GM19467 (cell line): Measurements from ENCODE around the gene NKX6-2.

Source experiments
- ATAC-seq: cut with Tn5 transposase; IDR thresholded peaks from one replicate; pipeline ENCODE4 v1.9.1; 2021; ENCODE audit warnings: mild to moderate bottlenecking, moderate library complexity; ENCODE audit not compliant: unreplicated experiment

Gene NKX6-2

DNA sequence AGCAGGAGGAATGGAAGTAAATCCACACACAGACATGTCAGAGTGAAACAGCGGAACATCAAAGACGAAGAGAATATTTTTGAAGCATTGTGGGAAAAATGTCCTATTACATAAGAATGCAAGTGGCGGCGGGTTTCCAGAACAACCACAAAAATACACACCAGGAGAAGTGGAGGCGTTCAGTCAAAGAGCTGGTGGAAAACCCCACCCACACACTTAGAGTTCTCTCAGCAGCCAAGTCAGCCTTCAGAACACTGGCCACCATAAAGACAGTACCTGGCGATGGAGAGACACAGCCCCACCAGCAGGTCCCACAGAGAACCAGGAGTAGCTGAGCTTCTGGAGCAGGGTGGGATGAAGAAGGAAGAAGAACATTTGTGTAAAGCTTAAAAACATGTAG, 23.7 kb downstream of the NKX6-2 start:
- no peak for ATAC-seq

DNA sequence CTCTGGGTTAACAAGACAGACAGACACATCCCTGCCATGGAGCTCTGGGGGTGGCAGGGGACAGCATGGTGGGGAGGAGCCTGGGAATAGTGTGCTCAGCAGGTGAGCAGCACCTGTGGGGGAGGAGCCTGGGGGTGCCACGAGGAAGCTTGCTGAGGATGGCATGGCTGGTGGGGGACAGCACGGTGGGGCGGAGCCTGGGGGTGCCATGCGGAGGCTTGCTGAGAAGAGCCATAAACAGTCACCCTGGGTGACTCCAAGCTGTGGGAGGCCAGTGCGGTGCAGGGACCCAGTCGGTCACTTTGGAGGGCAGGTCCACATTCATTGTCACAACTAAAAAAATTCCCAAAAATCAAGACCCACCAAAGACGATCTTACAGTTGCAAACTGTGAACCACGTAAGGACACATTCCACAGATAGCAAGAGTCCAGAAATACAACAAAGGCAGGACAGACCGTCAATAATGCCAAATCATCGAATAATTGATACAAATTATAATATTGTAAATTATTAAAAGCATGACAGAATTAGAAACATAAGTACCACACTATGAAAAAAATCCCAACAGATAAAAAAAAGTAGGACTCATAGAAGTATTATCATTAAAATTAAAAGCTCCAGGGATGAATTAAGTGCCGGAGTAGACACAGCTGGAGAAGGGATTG, 24.4 kb downstream of the NKX6-2 start:
- no peak for ATAC-seq

DNA sequence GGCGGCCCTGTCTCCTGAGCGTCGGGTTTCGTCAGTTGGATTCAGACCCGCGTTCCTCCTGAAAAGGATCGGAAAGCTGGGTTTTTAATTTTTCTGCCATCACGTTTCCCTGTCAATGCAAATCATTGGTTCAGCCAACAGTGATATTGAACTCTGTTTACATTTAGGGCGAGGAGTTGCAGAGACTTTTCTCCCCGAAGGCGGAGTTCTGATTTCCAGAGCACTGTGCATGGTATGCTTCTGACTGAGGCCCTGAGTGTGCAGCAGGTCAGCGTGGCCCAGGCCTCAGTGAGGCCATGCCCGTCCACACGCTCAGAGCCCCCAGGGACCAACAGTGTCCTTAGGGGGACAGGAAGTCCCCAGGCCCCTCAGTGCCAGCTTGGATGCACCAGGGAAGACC, 27.1 kb downstream of the NKX6-2 start:
- ATAC-seq: no peak

DNA sequence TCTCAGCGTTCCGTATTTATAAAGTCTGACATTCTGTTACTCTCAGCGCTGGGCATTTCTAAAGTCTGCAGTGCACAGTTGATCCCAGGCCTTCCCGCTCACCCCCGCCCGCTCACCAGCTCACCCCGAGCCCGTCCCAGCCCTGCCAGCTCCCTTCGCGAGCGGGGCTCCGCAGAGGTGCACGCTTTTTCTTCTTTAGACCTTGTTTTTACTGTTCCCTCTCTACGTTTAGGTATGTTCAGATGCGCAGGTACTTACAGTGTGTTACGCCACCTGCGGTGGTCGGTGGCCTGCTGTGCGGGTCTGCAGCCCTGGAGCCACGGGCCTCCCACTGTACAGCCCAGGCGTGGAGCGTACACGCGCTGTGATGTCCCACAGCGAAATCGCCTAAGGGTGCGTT, 28.8 kb downstream of the NKX6-2 start:
- no peak for ATAC-seq

DNA sequence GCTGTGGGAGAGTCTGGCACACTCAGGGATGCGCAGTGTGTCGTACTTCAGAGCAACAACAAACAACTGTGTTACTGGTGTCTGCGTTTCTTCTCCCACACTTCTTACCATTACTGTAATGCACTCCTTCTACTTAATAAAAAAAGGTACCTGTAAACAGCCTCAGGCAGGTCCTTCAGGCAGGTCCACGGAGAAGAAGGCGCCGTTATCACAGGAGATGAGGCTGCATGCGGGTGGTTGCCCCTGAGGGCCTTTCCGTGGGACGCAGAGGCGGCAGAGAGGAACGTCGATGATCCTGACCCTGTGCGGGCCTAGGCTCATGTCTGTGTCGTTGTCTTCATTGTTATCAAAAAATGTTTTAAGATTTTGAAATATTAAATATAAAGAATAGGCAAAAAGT, 29.4 kb downstream of the NKX6-2 start:
- ATAC-seq: no peak

DNA sequence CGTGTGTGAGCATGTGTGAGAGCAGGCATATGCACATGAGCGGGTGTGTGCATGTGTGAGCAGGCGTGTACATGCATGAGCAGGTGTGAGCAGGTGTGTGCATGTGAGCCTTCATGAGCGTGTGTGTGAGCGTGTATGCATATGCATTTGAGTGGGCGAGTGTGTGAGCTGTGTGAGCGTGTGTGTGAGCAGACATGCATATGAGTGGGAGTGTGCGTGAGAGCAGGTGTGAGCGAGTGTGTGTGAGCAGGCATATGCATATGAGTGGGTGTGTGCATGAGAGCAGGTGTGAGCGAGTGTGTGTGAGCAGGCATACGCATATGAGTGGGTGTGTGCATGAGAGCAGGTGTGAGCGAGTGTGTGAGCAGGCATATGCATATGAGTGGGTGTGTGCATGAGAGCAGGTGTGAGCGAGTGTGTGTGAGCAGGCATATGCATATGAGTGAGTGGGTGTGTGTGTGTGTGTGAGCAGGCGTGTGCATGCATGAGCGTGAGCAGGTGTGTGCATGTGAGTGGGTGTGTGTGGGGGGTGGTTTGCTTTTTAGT, 30.7 kb downstream of the NKX6-2 start:
- ATAC-seq: no peak

DNA sequence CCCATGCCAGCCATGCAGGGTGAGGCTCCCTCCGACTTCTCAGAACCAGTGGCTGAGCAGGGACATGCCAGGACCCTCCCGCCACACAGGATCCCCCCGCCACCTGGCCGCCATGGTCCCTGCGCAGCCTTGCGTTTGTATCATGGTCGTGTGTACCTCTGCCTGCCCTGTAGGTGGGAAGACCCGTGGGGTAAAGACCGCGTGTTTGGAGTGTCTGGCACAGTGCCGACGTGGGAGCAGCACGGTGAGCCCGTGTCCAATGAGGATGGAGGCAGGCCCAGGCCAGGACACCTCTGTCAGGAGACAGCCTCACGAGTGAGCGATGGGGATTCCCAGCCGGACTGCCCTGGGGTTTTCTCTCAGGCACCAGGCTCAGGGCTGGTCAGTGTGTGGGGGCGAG, 31.9 kb downstream of the NKX6-2 start:
- no peak for ATAC-seq

DNA sequence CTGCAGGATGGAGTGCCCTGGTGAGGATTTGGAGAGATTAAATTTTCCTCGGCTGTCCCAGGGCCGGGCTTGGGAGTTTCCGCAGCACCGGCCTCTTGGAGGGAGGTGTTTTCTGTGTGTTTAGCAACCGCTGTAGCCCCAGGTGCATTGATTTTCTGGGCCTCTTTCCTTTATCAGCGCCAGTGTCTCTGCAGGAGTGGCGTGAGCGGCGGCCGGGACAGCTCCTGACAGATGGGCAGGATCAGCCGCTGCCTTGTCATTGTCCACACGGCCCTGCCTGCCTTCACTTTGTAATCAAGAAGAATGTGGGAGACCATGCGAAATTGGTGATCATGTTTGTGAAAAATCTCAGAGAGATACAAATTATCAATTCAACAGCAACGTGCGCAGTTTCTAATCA, 32.4 kb downstream of the NKX6-2 start:
- ATAC-seq: no peak

DNA sequence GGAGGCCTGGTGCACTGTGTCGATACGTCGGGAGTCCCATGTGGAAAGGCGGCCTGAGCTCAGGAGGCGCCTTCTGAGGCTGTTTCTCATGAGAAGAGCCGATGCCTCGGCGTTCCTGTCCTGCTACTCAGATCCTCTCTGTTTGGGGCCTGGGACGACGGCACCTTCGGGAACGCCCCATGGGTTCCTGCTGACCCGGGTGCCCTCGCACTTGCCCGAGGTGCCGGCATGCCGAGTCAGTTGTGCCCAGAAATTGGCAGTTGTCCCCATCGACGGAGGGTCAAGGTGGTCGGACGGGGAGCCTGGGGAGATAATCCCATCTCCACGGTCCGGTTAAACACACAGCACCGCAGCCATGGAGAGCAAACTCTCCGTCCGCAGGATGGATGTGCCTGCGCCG, 33.0 kb downstream of the NKX6-2 start:
- no peak for ATAC-seq

DNA sequence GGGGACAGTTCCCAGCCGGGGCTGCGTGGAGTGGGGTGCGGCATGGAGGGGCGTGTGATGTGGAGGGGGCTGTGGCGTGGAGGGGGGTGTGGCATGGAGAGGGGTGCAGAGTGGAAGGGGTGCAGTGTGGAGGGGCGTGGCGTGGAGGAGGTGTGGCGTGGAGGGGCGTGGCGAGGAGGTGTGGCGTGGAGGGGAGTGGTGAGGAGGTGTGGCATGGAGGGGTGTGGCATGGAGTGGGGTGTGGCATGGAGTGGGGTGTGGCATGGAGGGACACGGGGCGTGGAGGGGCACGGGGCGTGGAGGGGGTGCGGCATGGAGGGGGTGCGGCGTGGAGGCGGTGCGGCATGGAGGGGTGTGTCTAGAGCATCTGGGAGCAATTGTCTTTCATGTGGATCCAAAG, 33.6 kb downstream of the NKX6-2 start:
- ATAC-seq: no peak

DNA sequence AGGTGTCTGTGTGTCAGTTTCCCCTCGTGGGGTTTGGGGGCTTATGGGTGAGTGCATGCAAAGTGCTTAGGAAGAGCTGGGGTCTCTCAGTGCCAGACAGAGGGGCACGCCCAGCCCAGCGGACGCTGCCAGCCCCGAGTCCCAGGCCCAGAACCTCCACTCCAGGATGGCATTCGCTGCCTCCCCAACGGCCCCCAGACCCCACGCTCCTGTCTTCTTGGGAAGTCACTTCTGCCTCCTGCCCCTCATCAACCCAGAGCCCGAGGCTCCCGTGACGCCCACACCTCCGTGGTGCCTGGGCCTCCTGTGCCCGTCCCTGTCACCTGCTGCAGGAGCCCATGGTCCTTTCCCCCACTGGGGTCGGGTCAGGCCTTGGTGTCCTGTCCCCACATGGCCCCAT, 35.0 kb downstream of the NKX6-2 start:
- no peak for ATAC-seq

DNA sequence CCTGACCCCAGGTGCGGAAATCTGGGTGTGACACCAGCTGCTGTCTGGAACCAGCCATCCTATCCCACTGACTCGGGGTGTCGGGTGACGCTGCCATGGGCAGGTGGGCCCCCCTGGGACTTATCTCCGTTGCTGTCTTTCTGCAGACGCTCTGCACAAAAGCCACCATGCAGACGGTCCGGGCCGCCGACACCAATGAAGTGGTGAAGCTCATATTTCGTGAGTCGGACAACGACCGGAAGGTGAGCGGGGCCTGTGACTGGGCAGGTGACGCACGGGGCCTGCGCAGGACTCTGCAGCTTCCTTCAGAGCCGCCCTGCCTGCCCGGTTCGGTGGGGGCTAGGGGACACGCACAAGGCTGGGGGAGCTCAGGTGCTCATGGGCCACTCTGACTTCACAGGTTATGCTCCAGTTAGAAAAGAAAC, 36.6 kb downstream of the NKX6-2 start:
- ATAC-seq: no peak

DNA sequence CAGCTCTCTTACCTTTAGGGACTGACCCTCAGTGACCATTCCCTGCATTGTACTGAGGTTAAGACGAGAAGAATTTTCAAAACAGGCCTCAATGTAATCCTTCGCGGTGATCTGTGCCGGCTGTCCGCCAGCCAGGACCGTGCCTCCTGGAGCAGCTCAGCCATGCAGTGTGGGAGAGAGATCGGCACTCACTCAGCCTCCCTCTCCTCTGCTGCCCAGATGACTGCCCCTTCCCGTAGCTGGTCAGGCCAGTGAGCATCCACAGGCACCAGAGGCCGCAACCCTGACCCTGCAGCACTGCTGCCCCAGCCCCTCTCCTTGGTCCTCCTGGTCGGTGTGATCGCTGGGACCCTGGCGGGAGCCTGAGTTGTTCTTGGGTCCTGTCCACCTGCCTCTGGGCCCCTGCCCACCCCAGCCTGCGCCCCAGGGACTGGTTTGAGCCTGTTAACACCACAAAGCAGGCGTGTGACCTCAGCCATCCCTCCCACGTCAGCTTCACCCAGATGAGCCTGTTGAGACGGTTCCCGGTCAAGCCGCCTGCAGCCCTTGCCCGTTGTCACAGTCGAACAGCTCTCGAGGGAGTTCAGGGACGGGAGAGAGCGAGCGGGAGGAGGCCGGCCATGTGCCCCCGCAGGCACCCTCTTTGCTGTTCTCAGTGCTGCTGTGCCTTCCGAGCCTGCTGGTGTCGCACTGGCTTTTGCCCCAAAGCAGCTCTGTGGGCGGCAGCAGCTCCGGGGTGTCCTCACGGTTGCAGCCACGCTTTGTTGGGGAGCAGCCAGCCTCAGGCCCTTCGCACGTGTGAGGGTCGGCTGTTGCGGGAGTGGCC, 37.2 kb downstream of the NKX6-2 start:
- ATAC-seq: no peak

DNA sequence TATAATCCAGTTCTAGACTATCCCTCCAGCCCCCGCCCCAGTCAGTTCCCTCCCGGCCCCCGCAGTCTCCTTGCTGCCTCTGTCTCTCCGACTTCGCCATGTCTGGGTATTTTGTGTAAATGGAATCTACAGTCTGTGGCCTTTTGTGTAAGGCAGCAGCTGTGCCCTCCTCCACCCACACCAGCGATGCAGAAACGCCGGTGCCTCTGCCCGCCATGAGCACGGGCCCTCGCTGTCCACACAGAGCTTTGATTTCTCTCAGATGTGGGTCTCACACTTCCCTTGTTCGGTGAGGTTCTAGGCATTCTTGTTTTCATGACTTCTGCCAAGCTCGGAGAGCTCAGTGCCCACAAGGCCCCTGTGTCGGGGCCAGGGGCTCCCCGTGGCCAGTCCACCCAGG, 37.8 kb downstream of the NKX6-2 start:
- no peak for ATAC-seq

DNA sequence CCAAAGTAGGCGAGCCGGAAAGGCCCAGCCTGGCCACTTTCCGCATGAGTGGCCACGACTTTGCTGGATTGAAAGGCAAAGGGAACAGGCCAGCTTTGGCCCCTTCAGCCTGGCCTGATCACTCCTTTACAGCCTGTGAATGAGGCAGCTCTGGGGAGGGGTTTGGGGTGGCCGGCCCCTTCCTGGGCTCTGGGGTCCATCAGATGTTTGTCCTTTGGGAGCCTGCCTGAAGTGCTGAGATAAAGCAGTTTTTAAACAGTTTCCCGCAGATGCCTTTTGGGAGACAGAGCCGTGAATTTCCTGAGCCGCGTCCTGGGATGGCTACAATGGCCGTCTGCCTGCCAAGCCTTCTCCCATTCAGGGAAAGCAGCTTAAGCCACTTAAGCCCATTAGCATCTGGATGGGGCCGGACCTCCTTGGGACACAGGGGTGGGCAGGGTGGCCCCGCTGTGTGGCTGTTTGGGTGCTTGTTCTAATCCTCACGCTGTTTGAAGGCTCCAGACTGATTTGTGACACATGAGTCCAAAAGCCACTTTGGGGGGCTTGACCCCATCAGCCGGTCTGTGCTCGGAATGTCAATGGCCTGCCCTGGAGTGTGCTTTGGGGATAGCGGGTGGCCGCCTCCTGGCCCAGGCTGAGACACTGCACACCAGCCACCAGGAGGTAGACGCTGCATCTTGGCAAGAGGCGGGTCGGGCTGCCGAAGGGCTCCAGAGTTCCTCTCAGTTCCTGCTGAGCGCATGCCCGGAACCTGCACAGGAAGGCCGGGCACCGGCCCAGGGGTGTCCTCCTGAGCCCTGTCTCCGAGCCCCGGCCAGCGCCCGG, 38.9 kb downstream of the NKX6-2 start:
- ATAC-seq: no peak

DNA sequence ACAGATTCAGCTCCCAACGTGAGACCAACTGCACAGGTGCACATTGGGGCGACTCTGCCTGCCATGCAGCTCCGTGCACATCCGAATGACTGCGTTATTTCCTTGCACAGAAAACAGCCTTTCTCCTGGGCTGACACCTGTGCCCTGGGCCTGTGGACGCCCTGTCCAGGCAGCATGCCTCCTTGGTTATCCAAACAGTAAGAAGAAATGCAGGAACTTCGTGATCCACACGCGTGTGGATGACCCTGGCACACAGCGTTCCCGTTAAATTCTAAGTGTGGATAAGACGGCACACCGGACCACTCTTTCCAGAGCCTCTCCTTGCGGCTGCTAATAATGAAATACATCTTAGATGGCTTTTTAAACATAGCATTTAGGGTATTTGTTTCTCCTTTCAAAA, 39.6 kb downstream of the NKX6-2 start:
- ATAC-seq: no peak

DNA sequence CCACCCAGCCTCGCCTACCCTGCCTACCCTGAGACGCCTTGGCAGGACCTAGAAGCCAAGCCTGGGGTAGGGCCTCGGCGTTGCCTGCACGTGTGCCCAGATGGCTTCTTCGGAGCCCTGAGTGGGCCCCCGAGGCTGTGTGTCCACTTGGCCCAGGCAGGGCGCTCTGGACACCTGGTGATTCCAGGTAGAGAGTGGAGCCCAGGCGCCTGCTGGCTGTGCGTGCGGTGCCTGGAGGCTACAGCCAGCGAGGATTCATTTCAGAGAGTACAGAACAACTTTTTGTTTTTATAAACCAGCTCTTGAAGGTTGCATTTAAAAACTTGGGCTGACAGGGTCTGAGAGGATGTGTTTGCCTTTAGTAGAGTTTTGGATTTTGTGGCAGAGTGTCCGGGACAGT, 40.0 kb downstream of the NKX6-2 start:
- no peak for ATAC-seq

DNA sequence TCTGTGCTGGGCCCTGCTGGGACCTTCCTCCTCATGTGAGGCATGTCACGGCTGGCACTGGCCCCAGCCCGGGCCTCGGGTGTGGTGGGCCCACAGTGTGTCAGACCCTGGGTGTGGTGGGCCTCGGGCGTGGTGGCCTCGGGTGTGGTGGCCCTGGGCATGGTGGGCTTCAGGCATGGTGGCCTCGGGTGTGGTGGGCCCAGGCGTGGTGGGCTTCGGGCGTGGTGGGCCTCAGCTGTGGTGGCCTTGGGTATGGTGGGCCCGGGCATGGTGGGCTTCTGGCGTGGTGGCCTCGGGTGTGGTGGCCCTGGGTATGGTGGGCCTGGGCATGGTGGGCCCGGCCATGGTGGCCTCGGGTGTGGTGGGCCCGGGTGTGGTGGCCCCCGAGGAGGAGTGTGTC, 40.4 kb downstream of the NKX6-2 start:
- no peak for ATAC-seq

DNA sequence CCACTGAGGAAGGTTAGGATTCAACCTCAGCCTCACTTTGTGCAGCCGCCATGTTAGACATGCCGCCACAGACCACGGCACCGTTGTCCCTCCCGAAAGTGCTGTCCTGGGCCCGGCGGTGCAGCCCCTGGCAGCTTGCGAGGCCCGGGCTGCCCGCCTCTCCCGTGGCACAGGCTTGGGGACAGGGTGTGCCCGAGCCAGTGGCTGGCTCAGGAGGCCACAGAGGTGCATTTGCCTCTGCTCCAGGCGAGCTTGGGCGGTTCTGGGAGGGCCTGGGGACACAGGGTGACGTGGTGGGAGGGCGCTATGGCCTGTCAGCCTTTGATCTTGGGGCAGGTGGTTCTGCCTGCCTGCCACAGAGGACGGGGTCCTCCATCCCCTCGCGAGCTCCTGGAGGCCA, 41.1 kb downstream of the NKX6-2 start:
- ATAC-seq: no peak

DNA sequence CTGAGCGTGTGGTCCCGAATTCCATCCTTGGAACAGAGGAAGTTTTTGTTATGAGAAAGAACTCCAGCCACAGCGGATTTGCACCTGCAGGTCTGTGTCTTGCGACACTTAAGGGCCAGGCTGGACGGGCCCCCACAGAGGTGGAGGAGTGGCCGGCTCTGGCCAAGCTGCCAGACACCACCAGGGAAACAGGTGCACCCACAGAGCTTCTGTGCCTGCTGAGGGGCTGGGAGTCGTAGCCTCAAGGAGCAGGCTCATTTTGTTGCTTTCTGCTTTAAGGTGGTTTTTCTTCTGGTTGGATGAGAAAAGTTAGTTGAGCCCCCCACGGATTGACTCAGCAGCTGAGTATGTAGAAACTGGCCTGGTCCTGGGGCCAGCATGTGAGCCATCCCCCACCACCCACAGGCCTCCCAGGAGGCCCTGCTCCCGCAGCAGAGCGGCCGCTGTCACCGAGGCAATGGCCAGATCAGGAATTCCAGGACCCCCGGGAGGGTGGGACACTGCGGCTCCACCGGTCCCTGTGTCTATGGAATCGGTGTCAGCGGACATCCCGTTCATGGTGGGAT, 41.9 kb downstream of the NKX6-2 start:
- ATAC-seq: no peak
